GM19240 (cell line): ENCODE data around the gene EFCC1.

Experiments
- DNase-seq: peaks from one replicate; pipeline ENCODE4 v3.0.0; 2011; ENCODE audit warnings: low spot score; ENCODE audit not compliant: insufficient read length

Gene EFCC1

DNA sequence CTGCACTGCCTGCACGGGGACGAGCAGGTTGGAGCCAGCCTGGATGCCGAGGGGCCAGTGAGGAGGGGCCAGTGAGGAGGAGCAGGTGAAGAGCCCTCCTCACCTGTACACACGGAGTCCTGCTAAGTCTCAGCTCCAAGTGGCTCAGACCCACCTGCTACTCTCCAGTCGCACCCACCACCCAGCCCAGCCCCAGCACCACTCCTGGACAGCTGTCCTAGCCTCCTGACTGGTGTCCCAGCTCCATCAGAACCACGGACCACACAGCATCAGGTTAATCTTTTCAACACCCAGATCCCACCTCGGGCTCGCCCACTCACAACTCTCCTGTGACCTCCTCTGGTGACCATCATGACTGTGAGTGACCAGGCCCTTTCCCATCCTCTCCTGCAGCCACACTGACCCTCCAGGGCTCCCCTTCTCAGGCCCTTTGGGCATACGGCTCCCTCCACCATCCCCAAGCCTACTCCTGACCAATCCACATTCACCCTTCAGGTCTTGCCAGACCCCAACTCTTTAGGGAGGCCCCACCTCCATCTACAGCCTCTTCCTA is 13.8 kb downstream of the EFCC1 start:
- DNase-seq: no peak

DNA sequence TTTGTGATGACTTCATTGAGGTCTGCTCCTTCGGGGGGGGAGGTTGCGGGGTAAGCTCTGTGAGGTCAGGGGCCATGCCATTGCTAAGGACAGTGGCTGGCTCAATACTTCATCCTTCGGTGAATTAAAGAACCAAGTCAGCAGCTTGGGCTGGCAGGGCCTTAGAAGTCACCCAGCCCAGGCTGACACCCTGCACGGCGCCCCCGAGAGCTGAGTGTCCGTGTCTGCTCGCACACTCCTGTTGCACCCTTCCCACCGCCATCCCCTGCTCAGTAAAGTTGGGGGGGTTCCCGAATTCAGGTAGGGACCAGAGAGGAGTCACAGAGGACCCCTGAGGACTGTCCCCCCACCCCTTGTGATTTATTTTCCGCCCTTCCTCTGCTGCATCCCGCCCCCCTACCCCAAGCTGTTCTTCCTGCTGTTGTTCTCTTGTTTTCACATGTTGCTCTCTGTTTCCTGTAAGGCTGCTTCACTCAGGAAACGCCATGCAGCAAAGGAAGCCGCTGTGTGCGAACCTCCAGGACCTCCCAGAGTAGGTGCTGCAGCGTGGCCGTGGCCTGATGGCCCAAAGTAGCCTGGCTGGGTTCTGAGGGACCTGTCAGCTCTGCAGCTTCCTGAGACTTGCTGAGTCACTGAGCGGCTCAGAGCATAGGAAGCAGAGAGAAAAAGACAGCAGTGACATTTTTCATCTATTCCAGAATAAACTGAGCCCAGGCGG is 14.4 kb downstream of the EFCC1 start:
- DNase-seq: no peak

DNA sequence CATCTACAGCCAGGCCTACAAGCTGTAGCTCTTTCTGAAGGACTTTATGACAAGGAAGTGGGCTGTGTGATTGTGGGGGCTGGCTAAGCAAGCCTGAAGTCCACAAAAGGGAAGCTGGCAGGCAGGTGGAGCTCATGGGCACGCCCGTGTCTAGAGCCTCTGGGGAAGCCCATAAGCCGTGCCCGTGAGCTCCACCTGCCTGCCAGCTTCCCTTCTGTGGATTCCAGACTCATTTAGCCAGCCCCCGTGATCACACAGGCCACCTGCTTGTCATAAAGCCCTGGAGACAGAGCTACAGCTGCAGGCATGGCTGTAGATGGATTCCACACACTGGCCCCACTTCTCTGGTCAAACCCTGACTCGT is 15.2 kb downstream of the EFCC1 start:
- DNase-seq: no peak

DNA sequence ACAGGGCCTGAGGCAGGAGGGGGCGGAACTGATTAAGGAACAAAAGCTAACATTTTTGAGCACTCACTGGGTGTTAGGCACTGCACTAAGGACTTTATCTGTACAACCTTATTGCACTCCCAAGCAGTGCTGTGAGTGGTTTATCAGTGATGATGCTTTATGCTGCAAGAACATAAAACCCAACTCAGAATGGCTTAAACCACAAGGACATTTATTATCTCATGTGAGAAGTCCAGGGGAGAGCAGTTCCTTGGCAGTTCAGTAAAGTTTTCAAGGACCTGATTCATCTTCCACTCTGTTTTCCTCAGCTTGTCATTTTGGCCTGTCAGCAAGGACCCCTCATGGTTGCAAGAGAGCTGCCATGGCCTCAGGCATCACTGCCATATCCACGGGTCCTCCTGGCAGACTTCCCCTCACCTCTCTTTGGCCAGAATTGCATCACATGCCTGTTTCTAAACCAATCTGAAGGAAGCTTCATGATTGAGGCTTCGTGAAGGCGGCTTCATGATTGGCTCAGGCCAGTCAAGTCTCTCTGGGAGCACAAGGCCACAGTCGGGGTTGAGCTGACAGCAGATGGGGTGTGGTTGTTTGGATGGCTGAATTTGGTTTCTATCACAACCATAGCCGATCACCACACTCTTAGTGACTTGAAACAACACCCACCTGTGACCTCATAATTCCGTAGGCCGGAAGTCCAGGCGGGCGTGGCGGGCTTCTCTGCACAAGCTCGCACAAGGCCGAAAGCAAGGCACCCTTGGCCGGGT is 15.8 kb downstream of the EFCC1 start:
- DNase-seq: peak; percentile 55

DNA sequence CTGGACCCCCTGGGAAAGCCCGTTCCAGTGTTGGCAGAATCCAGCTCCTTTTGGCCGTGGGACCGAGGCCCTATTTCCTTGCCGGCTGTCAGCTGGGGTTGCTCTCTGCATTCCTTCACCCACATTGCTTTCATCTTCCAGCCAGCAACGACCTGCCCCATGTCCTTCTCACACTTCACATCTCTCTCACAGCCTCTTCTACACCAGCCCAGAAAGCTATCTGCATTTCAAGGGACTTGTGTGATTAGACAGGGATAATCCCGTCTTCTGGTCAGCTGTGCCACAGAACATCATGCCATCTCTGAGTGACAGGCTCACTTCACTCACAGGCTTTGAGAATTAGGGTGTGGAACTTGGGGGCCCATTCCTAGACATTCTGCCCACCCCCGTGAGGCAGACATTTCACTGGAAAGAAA is 16.4 kb downstream of the EFCC1 start:
- DNase-seq: no peak

DNA sequence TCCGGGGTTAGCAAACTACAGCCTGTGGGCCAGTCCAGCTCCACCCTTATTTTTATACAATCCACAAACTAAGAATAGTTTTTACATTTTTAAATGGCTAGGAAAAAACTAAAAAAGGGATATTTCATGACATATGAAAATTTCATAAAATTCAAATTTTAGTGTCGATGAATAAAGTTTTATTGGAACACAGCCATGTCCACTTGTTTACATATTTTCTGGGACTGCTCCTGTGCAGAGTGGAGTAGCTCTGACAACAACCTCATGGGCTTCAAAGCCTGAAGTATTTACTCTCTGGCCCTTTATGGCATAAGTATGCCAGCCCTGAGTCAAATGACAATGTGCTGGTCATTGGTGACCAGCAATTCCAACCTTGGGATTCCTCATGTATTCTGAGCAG is 17.2 kb downstream of the EFCC1 start:
- no peak for DNase-seq

DNA sequence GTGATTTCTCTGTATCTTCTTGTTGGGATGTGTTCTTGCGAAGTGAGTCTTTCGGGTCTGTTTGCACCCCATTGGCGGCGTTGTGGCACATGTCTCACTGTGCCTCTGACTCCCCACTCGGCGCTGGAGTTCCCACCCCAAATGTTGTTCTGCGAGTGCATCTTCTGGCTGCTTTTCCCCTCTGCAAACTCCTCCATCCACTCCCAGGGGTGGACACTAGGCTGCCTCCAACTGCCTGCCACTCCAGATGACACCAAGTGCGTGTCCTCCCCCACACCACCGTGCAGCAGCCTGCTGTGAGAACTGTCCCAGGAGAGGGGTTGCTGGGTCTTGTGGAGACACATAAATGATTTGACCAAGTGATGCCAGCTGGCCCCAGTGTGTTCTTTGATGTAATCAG is 17.6 kb downstream of the EFCC1 start:
- DNase-seq: no peak

DNA sequence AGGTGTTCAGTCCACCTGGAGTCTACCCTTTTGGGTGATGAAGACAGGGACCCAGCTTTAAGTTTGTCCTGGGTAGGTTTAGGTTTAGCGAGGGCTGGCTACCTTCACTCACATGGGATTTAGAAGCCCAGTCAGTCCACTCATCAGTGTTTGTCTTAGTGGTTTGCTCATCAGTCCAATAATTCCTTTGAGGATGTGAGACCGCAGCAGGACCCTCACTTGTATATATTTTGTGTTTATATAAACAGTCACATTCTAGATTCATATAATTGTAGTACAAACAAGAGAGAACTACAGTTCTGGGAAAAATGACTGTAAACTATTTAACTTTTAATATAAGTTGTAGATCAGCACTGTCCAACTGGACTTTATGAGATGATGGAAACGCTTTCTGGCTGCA is 18.2 kb downstream of the EFCC1 start:
- DNase-seq: no peak

DNA sequence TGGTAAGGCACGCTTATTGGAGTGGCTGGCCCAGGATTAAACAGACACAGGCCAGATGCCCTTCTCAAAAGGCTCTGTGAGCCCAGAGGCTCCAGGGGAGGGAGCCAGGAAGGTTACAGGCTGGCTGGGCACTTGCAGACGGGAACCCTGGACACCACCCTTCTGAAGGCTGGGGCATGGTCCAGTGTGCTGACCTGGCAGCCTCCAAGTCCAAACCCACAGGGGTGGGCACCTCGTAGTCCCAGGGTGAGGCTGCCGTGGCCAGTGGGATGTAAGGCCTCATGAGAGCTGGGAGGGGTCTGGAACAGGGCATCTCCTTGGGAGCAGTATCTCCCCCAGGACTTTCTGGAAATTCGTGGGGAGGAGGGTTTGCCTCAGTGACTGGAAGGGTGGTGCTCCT is 19.6 kb downstream of the EFCC1 start:
- no peak for DNase-seq

DNA sequence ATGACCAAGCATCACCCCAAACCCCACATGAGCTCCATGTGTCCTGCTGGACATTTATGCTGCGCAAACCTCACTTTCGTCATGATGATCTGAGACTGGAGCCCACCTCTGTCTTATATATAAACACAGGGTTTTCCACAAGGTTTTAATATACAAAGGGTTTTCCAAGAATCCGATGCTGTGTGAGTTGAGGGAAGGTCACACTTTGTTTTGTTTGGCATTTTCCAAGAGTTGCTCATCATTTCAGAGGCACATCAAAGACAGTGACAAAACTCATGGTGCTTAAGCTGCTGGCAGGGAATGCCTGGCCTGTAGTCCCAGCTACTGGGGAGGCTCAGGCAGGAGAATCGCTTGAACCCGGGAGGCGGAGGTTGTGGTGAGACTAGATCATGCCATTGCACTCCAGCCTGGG is 20.0 kb downstream of the EFCC1 start:
- DNase-seq: no peak

DNA sequence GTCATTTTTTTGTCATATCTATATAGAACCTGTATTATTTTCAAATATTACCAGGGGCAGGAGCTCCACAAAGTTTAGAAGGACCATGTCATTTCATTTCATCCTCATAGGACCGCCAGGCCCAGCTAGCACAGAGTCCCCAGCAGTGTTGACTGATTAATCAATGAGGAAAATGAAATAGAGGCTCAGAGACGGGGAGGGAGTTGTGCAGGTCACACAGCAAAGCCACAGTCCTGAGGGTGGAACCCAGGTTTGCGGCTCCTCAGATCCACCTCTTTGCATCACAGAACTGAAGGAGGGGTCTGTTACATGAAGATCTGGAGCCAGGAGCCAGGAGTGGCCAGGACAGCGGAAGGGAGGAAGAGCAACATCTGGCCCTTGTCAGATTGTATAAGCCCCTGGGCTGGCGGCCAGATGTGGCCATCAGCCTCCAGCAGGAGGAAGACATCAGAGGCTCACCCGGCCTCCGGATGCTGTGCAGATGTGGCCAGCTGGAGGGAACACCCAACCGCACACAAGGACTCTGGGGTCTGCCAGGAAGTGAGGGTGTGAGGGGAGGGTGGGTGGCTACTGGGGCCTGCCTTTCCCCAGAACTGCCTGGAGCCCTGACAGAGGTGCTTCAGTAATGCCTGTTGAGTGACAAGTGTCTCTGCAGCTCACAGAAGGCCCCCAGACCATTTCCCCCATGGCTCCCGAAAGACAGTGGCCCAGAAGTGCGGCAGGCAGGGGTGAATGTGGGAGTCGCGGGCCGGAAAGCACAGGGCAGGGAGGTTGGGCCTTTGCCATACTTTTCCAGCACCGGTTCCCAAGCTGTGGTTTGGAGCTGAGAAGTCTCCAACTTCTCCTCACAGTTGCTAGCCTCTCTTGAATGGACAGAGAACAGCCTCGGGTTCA is 21.3 kb downstream of the EFCC1 start:
- DNase-seq: no peak

DNA sequence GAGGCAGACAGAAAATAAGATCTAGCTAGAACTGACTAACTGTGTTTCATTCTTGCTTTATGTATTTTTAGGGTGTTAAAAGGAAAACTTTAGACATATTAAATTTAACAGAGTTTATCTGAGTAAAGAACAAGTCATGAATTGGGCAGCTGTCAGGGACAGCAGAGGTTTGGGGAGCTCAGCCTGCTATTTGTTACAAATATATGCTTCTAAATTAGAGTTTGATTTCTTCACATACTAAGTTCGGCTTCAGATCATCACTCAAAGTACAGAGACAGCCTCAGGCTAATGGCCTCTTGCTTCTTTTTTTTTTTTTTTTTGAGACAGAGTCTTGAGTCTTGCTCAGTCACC is 21.9 kb downstream of the EFCC1 start:
- no peak for DNase-seq

DNA sequence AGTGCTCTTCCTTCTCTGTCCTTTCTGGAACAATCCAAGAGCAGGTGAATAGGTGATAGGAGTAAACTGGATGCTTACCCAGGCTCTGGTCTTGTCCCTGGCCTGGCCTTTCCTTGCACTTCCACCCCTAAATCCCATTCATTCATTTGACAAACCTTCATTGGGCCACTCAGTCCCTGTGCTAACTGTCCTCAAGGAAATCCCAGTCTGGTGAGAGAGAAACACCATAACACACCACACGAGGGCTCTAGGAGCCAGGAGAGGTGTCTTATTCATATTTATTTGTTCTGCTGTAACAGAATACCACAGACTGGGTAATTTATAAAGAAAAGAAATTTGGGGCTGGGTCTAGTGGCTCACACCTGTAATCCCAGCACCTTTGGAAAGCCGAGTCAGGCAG is 22.8 kb downstream of the EFCC1 start:
- no peak for DNase-seq

DNA sequence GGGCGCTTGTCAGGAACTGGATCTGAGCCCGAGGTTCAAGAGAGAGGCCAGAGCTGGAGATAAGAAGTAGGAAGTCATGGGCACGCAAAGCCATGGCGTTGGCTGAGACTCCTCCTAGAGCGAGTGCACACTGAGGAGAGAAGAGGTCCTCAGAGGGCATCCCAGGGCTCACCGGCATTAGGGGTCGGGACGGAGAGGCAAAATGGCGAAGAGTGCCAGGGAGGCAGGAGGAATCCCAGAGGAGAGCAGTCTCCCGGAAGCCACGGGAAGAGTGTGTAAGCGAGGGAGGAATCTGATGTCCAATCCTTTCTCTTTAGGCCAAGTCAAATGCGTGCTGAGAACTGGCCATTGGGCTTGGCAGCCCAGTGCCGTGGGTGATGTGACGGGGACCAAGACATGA is 24.0 kb downstream of the EFCC1 start:
- DNase-seq: no peak

DNA sequence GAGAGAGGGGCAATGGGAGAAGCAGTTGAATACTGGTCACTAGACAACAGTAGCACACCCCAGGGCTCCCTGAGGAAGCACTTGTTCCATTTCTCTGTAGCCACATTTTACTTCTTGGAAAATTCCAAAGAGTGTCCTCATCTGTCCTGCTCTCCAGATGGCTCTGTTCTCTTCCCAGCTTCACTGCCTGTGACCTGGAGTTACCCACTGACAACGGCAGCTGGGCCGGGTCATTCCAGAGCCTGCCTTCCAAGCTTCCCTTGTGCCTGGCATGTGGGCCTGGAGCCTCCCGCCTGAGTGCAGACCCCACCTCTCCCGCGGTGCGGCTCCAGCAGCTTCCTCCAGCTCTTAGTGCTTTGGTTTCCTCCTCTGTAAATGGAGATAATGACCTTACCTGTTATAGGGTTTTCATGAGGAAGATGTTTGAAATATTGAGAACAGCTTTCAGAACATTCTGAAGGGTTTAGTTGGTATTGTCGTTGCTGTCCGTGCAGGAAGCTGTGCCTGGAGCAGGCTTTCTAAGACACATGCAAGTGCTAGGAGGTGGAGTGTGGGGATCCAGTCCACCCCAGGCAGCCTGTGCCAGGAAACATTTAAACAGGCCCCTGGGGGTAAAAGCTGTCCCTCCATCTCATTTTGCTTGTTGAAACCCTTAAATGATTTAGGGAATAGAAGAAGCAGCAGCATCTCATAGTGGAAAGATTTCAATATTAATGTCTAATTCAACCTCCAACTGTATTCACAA is 24.8 kb downstream of the EFCC1 start:
- no peak for DNase-seq

DNA sequence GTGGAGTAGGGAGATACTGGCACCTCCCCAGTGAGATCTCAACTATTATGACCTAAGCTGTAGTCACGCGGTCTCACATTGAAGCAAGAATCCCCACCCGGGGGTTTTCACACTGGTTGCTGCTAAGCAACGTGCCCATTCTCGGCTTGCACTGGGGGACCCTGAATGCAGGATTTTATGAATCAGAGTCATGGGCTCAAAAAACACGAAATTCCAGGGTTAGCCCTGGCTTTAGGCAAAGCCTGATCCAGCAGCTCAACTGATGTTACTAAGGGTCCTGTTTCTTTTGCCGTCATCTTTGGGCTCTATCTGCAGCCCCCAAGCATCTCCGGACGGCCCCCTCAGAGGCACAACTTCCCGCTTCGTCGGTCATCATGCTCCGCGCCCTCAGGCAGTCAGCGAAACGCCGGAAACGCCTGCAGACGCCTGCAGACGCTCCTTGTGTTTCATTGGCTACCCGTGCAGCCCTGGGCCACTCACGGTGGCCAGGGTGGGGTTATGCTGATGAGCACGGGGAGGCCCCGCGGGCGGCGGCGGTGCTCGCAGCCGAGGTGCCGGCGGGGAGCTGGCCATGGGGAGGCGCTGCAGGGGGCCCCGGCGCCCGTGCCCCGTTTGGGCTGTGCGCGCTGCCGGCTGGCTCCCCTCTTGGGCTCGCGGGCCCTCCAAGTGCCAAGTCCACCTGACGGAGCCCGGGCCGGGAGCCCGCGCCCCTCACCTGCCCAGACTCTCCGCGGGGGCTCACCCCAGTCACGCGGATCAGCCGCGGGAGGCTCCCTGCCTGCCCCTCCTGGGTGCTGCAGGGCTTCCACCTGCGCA is 25.8 kb downstream of the EFCC1 start:
- DNase-seq: peak; percentile 99

DNA sequence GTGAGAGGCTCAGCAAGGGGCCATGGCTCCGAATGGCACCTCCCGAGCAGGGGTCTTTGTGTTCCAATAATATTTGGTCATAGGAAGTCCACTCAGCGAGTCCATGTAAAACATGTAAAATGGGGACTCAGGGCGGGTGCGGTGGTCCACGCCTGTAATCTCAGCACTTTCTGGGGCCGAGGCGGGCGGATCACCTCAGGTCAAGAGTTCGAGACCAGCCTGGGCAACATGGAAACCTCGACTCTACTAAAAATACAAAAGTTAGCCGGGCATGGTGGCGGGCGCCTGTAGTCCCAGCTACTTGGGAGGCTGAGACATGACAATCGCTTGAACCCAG is 26.4 kb downstream of the EFCC1 start:
- no peak for DNase-seq

DNA sequence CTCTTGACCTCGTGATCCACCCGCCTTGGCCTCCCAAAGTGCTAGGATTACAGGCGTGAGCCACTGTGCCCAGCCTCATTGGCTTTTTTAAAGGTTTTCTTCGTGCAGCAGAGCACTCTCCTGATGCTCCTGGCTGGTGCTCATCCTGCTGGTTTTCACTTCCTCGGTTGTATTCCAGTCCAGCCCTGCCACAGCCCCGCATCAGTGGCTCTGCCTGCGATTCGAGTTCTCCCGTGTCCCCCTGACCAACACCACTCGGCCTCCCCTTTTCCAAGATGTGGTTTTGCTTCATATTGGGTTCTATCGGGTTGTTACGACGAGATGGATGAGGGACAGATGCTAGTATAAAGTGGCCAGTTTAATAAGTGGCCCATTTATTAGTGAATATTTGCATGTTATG is 27.8 kb downstream of the EFCC1 start:
- DNase-seq: no peak

DNA sequence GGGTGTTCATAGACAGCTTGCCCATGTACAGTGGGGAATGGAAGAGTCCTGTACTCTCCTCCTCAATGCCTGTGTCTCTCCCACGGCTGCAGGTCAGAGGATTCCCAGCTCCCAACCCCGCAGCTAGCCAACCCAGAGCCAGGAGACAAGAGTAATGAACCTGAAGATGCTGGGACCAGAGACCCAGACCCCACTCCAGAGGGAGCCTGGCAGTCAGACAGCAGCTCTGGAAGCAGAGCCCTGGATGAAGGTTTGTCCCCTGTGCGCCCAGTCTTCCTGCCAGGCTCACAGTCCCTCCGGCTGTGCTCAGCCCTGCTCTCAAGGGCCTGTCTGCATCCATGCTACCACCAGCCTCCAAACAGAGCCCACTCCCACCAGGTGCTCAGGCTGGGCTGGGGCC is 29.5 kb downstream of the EFCC1 start:
- DNase-seq: no peak

DNA sequence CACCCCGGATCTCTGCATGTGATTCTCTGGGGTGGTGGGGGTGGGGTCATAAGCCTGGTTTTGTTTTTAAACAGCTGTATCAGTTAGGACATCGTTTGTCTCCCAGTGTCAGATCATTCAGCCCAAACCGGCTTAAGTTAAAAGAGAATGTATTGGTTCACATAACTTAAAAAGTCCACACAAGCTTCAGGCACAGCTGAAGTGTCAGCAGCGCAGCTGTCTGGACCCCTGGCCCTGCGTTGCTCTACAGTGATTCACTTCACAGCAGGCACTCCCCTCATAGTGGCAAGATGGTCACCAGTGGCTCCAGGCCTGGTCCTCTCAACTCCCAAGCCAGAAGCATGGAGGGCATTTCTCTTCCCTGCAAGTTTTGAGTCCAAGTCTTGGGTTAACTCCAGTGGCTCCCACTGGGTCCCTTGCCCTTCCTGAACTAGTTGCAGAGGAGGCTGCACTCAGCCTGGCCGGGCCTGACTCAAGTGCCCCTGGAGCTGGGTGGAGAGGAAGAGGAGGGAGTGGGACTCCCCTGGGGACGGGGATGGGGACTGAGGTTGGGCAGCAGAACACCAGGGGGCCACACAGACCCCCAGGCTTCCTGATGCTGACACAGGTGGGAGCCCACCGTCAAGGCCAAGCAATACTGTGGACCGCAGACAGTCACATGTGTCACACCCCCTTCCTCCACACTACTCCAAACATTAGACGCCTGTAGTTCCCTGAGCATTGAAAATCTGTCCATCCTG is 30.5 kb downstream of the EFCC1 start:
- no peak for DNase-seq
